Adipocyte (in vitro differentiated cells): ENCODE results near the gene NUDT3.
A peak's percentile ranks its signal among the peaks of the same experiment; 100 is the strongest.
"Not testable (repeated sequence)": the region's sequence is repeated elsewhere in the genome, so short reads cannot be mapped to it uniquely, and the experiment has no call there.

Experiments
- DNase-seq: peaks from one replicate; pipeline ENCODE4 v3.0.0-alpha.2; 2015; ENCODE audit warnings: low read depth
- H3K27me3 ChIP-seq: replicated peaks from 2 replicates; pipeline ENCODE4 v1.7.0; 2013; ENCODE audit warnings: mild to moderate bottlenecking, low read length, moderate library complexity; ENCODE audit not compliant: control insufficient read depth, insufficient read depth
- H3K36me3 ChIP-seq: 2 replicates; pipeline ENCODE4 v1.7.0; 2013; ENCODE audit warnings: low read length, mild to moderate bottlenecking, moderate library complexity; ENCODE audit not compliant: control insufficient read depth, insufficient read depth, severe bottlenecking
- H3K4me1 ChIP-seq: 2 replicates; pipeline ENCODE4 v1.7.0; 2013; ENCODE audit warnings: mild to moderate bottlenecking, low read length, moderate library complexity; ENCODE audit not compliant: control insufficient read depth, insufficient read depth
- H3K4me3 ChIP-seq: 2 replicates; pipeline ENCODE4 v1.7.0; 2013; ENCODE audit warnings: mild to moderate bottlenecking, low read length, moderate library complexity
- H3K9ac ChIP-seq: 2 replicates; pipeline ENCODE4 v1.7.0; 2013; ENCODE audit warnings: mild to moderate bottlenecking, low read length, moderate library complexity
- H3K9me3 ChIP-seq: 2 replicates; pipeline ENCODE4 v1.7.0; 2013; ENCODE audit warnings: mild to moderate bottlenecking, low read length, moderate library complexity; ENCODE audit not compliant: control insufficient read depth

The NUDT3 gene

DNA sequence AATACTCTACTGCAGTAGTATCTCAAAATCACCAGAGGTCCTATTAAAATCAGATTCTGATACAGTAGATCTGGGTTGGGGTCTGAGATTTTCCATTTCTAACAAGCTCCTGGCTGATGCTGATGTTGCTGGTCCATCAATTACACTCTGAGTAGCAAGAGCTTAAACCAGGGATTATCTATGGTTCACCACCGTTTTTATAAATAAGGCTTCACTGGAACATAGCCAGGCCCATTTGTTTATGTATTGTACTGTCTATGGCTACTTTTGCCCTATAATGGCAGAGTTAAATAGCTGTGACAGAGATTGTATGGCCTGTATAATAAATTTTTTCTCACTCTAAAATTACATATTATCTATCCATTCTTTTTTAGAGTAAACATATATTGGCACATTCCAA, 53.0 kb downstream of the NUDT3 start:
- Histone ChIP-seq H3K27me3 (no peaks in the 10 kb centered on the region), H3K36me3 (no peaks in the 10 kb centered on the region), H3K4me3 (no peak overlapping the region), H3K4me1 (peaks cover 37% of the 10 kb centered on the region), H3K9me3 (no peaks in the 10 kb centered on the region), H3K9ac (no peak overlapping the region)
- DNase-seq, result no peak

- no peak for DNase-seq
- Histone ChIP-seq H3K9me3 (no peaks in the 10 kb centered on the region), H3K36me3 (no peaks in the 10 kb centered on the region), H3K4me3 (no peak overlapping the region), H3K27me3 (no peaks in the 10 kb centered on the region), H3K9ac (no peak overlapping the region), H3K4me1 (peaks cover 32% of the 10 kb centered on the region)
Observed at GRCh38 chr6:34338811-34339210, 53.7 kb downstream of the NUDT3 start.

DNA sequence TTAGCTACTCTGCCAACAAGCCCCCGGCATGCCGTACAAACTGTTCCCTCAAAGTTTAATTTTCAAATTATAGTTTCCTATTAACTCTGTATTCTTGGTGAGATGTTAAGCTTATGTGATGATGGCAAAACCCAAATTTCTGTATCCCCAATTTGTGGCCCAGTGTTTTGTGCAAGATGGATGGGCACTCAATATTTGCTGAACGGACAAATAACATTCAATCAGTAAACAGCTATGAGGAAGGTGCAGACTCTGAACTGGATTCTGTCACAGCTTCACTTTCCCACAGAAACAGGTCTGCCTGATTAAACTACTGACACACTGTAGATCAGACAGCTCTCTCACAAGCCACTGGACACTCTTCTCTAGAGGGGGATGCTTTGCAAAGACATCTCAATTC, 54.1 kb downstream of the NUDT3 start:
- DNase-seq, result no peak
- Histone ChIP-seq H3K4me3 (no peak overlapping the region), H3K36me3 (no peaks in the 10 kb centered on the region), H3K9ac (no peak overlapping the region), H3K4me1 (peaks cover 32% of the 10 kb centered on the region), H3K27me3 (no peaks in the 10 kb centered on the region), H3K9me3 (no peaks in the 10 kb centered on the region)

DNA sequence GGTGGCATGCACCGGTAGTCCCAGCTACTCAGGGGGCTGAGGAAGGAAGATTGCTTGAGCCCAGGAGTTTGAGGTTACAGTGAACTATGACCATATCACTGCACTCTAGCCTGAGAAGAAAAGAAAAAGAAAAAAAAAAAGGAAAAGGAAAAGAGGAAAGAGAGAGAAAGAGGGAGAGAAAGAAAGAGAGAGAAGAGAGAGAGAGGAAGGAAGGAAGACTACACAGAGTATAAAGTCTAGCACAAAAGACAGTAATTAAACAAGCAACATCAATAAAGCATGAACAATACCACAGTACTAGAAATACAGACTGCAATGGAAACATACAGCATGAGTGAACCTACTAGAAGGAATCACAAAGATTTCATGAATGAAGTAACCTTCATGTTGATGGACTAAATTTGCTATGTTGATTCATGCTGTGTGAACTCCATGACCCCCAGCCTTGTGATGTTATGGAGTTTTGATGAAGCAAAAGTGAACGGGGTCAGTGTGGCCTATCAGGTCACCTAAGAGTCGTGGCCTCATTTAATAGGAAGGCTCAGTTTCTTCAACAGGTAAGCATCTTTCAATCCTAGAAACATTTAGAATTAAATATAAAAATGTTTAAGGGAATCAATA, 57.6 kb downstream of the NUDT3 start:
- no peak overlapping the region for H3K9ac ChIP-seq
- H3K4me1 ChIP-seq, result peaks cover 25% of the 10 kb centered on the region
- H3K9me3 ChIP-seq, result no peaks in the 10 kb centered on the region
- H3K27me3 ChIP-seq, result no peaks in the 10 kb centered on the region
- H3K36me3 ChIP-seq, result peaks cover 5% of the 10 kb centered on the region
- peak; percentile 29 for DNase-seq
- no peak overlapping the region for H3K4me3 ChIP-seq

GRCh38 chr6:34333858-34334257, 58.6 kb downstream of the NUDT3 start:
- H3K4me1 ChIP-seq, result peaks cover 22% of the 10 kb centered on the region
- no peaks in the 10 kb centered on the region for H3K27me3 ChIP-seq
- H3K9me3 ChIP-seq, result no peaks in the 10 kb centered on the region
- H3K36me3 ChIP-seq, result peaks cover 5% of the 10 kb centered on the region
- no peak for DNase-seq
- no peak overlapping the region for H3K9ac ChIP-seq
- no peak overlapping the region for H3K4me3 ChIP-seq

DNA sequence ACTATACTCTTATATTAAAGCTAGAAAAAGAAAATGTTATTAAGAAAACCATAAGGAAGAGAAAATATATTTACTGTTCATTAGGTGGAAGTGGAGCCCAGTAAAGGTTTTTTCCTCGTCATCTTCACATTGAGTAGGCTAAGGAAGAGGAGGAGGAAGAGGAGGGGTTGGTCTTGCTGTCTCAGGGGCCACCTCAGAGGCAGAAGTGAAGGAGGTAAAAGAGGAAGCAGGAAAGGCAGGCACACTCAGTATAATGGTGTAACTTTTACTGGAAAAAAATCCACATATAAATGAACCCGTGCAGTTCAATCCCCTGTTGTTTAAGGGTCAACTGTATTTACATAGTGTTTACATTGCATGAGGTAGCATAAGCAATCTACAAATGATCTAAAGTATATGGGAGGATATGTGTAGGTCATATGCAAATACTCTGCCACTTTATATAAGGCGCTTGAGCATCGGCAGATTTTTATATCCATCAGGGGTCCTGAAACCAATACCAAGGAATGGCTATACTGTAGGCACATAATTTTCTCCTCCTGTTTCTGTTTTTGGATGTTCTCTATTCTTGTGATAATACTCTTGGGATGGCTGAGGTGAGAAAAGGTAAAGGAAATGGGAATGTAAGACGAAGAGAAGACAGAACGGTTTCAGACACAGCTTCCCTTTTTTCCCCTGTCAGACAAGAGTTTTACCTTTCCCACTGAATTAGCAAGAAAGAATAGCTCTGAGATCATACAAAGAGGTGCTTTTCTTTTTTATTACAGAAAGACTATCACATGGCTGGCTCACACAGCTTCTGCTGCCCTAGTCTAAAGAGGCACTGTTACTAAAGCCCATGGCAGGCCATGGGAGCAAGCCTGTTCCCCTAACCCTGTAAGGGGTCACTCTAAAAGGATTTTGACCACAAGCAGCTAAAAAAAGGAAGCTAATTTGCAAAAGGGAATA, 59.9 kb downstream of the NUDT3 start:
- Histone ChIP-seq H3K4me1 (peaks cover 11% of the 10 kb centered on the region), H3K4me3 (no peak overlapping the region), H3K27me3 (no peaks in the 10 kb centered on the region), H3K36me3 (peaks cover 8% of the 10 kb centered on the region), H3K9me3 (no peaks in the 10 kb centered on the region), H3K9ac (no peak overlapping the region)
- DNase-seq, result no peak

GRCh38 chr6:34331371-34332050, 61.0 kb downstream of the NUDT3 start:
- Histone ChIP-seq H3K4me3 (no peak overlapping the region), H3K27me3 (no peaks in the 10 kb centered on the region), H3K9me3 (no peaks in the 10 kb centered on the region), H3K36me3 (peaks cover 9% of the 10 kb centered on the region), H3K9ac (no peak overlapping the region), H3K4me1 (peaks cover 11% of the 10 kb centered on the region)
- no peak for DNase-seq

DNA sequence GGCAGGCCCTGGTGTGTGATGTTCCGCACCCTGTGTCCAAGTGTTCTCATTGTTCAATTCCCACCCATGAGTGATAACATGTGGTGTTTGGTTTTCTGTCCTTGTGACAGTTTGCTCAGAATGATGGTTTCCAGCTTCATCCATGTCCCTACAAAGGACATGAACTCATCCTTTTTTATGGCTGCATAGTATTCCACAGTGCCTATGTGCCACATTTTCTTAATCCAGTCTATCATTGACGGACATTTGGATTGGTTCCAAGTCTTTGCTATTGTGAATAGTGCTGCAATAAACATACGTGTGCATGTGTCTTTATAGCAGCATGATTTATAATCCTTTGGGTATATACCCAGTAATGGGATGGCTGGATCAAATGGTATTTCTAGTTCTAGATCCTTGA, 62.7 kb downstream of the NUDT3 start:
- not testable (repeated sequence) for DNase-seq, H3K9me3 ChIP-seq, H3K9ac ChIP-seq, H3K27me3 ChIP-seq, H3K36me3 ChIP-seq, H3K4me3 ChIP-seq
- peaks cover 13% of the 10 kb centered on the region for H3K4me1 ChIP-seq

- H3K9ac ChIP-seq, result no peak overlapping the region
- no peaks in the 10 kb centered on the region for H3K9me3 ChIP-seq
- H3K36me3 ChIP-seq, result peaks cover 9% of the 10 kb centered on the region
- no peaks in the 10 kb centered on the region for H3K27me3 ChIP-seq
- H3K4me1 ChIP-seq, result peaks cover 16% of the 10 kb centered on the region
- no peak for DNase-seq
- H3K4me3 ChIP-seq, result no peak overlapping the region
Observed at GRCh38 chr6:34328969-34329368, 63.5 kb downstream of the NUDT3 start.

GRCh38 chr6:34327313-34328205, 64.9 kb downstream of the NUDT3 start:
- not testable (repeated sequence) for H3K9me3 ChIP-seq, DNase-seq, H3K27me3 ChIP-seq, H3K36me3 ChIP-seq, H3K9ac ChIP-seq, H3K4me3 ChIP-seq
- H3K4me1 ChIP-seq, result peaks cover 16% of the 10 kb centered on the region
